ENCODE measurements around the gene KPNB1. TPM values are rescaled to one million over a fixed set of nuclear protein-coding genes. Genes with fewer than 3 reads are reported as not detected.

KPNB1 gene
- total RNA-seq, 1 experiment from 2014 or later = 967 TPM

DNA sequence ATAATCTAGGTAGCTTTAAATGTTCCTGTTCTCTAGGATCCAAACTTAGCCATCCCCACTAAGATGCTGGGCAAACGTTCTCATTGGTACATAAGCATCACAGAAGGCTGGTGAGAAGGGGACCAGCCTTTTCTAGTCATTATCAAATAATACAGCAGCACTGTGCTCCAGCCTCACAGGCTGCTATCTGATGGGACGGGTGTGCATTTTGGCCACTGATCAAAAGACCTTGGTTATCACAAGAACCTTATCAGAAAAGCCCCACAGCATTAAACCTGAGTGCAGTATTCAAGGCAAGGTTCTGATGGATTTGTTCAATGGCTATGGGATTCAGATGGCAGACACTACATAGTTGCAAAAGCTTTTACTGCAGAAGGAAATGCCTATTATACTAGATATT is 19.1 kb upstream of the KPNB1 start:
- ChIA-PET POLR2A (interaction anchor here (1.0 kb wide), 1 partner anchor 19 kb away, joined by 4 read pairs; the partner anchor contains the start of gene KPNB1), CTCF (interaction anchor here (1.4 kb wide), 1 partner anchor 13 kb away, joined by 3 read pairs; no protein-coding TSS in a partner anchor)
- H3K9me3 ChIP-seq = no peaks in the 10 kb centered on the region
- BruUV-seq (replicated peaks) = no TSS peak
- Mint-ChIP-seq H3K4me3 (ENCODE audit: unreplicated experiment) (no peak overlapping the region), H3K4me1 (ENCODE audit: low read depth, unreplicated experiment) (no peaks in the 10 kb centered on the region), H3K27me3 (ENCODE audit: insufficient read depth, unreplicated experiment) (no peaks in the 10 kb centered on the region), H3K9me3 (ENCODE audit: unreplicated experiment) (no peaks in the 10 kb centered on the region), H3K36me3 (ENCODE audit: insufficient read depth, unreplicated experiment) (peaks cover 4% of the 10 kb centered on the region), H3K27ac (ENCODE audit: unreplicated experiment) (no peak overlapping the region)
- H3K36me3 ChIP-seq (ENCODE audit: control insufficient read depth, insufficient read depth, low read length) = no peaks in the 10 kb centered on the region
- intact Hi-C loops (cut with micrococcal nuclease; ENCODE audit: unreplicated experiment) = no loop called here
- no peak for DNase-seq
- TF ChIP-seq, protein P1, sequence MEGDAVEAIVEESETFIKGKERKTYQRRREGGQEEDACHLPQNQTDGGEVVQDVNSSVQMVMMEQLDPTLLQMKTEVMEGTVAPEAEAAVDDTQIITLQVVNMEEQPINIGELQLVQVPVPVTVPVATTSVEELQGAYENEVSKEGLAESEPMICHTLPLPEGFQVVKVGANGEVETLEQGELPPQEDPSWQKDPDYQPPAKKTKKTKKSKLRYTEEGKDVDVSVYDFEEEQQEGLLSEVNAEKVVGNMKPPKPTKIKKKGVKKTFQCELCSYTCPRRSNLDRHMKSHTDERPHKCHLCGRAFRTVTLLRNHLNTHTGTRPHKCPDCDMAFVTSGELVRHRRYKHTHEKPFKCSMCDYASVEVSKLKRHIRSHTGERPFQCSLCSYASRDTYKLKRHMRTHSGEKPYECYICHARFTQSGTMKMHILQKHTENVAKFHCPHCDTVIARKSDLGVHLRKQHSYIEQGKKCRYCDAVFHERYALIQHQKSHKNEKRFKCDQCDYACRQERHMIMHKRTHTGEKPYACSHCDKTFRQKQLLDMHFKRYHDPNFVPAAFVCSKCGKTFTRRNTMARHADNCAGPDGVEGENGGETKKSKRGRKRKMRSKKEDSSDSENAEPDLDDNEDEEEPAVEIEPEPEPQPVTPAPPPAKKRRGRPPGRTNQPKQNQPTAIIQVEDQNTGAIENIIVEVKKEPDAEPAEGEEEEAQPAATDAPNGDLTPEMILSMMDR (IDR thresholded peaks at IDR 0.05; ENCODE audit: insufficient read depth in 1 of 2, low read depth in 1 of 2, low read length in 1 of 2, severe bottlenecking in 1 of 2, unreplicated experiment in 1 of 2) = no peak
- H3K4me3 ChIP-seq (ENCODE audit: low read depth, low read length) = no peak overlapping the region
- H3K4me1 ChIP-seq = no peaks in the 10 kb centered on the region
- H3K27me3 ChIP-seq (replicated peaks; ENCODE audit: control insufficient read depth, insufficient read depth, low read length) = no peaks in the 10 kb centered on the region

DNA sequence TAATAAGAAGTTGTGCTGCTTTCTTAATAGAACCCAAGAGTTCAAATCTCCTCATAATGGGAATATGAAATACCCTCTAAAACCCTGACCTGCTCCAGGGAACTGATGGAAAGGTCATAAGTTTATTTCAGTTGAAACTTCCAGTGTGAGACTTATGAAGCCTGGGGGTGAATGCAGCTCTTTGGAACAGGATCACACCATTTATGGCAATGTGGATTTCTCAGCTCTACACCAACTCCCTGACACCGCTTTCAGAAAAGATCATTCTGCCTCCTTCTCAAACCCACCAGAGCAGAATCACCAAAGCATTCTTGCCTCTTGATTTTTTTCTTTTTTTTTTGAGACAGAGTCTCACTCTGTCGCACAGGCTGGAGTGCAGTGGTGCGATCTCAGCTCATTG is 16.7 kb upstream of the KPNB1 start:
- intact Hi-C loops (cut with micrococcal nuclease; ENCODE audit: unreplicated experiment) = no loop called here

DNA sequence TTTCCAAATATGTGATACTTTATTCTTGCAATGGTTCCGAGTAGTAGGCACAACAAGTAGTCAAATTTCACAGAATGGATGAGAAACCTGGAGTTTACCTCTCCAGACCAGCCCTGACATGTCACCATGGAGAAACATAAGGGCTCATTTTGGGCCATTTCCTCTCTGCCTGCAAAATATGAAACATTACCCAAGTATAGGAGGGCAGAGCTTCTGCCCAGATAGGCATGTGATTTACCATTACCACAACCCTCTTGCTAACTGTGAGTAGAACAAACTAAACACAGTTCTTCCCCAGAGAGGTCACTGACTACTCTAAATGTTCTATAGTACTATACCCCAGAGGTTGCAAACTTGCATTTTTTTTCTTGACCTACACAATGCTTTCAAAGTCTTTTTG is 15.7 kb upstream of the KPNB1 start:
- DNase-seq = no peak
- TF ChIP-seq, protein P1 (IDR thresholded peaks at IDR 0.05; ENCODE audit: insufficient read depth in 1 of 2, low read depth in 1 of 2, low read length in 1 of 2, severe bottlenecking in 1 of 2, unreplicated experiment in 1 of 2) = no peak
- ChIA-PET CTCF (interaction anchor here (1.0 kb wide), 1 partner anchor 15 kb away, joined by 4 read pairs; no protein-coding TSS in a partner anchor), POLR2A (interaction anchor here (1.6 kb wide), 1 partner anchor 15 kb away, joined by 5 read pairs; the partner anchor contains the start of gene KPNB1)
- H3K36me3 Mint-ChIP-seq (ENCODE audit: insufficient read depth, unreplicated experiment) = no peaks in the 10 kb centered on the region
- Histone ChIP-seq H3K36me3 (ENCODE audit: control insufficient read depth, insufficient read depth, low read length) (no peaks in the 10 kb centered on the region), H3K4me3 (ENCODE audit: low read depth, low read length) (no peak overlapping the region), H3K9me3 (no peaks in the 10 kb centered on the region), H3K27me3 (replicated peaks; ENCODE audit: control insufficient read depth, insufficient read depth, low read length) (no peaks in the 10 kb centered on the region), H3K4me1 (no peaks in the 10 kb centered on the region)
- H3K27ac Mint-ChIP-seq (ENCODE audit: unreplicated experiment) = no peak overlapping the region
- BruUV-seq (replicated peaks) = no TSS peak
- no peaks in the 10 kb centered on the region for H3K4me1 Mint-ChIP-seq (ENCODE audit: low read depth, unreplicated experiment)
- H3K4me3 Mint-ChIP-seq (ENCODE audit: unreplicated experiment) = no peak overlapping the region
- no peaks in the 10 kb centered on the region for H3K27me3 Mint-ChIP-seq (ENCODE audit: insufficient read depth, unreplicated experiment)
- intact Hi-C loops (cut with micrococcal nuclease; ENCODE audit: unreplicated experiment) = no loop called here
- no peaks in the 10 kb centered on the region for H3K9me3 Mint-ChIP-seq (ENCODE audit: unreplicated experiment)

More for the DNA sequence above, 16.7 kb upstream of the KPNB1 start:
- H3K4me3 ChIP-seq (ENCODE audit: low read depth, low read length) = no peak overlapping the region
- Mint-ChIP-seq H3K4me1 (ENCODE audit: low read depth, unreplicated experiment) (no peaks in the 10 kb centered on the region), H3K27ac (ENCODE audit: unreplicated experiment) (no peak overlapping the region), H3K27me3 (ENCODE audit: insufficient read depth, unreplicated experiment) (no peaks in the 10 kb centered on the region), H3K36me3 (ENCODE audit: insufficient read depth, unreplicated experiment) (no peaks in the 10 kb centered on the region), H3K9me3 (ENCODE audit: unreplicated experiment) (no peaks in the 10 kb centered on the region), H3K4me3 (ENCODE audit: unreplicated experiment) (no peak overlapping the region)
- TF ChIP-seq, protein P1 (IDR thresholded peaks at IDR 0.05; ENCODE audit: insufficient read depth in 1 of 2, low read depth in 1 of 2, low read length in 1 of 2, severe bottlenecking in 1 of 2, unreplicated experiment in 1 of 2) = no peak
- no peak for DNase-seq
- no TSS peak for BruUV-seq (replicated peaks)
- no peaks in the 10 kb centered on the region for H3K27me3 ChIP-seq (replicated peaks; ENCODE audit: control insufficient read depth, insufficient read depth, low read length)
- POLR2A ChIA-PET = interaction anchor here (0.6 to 1.1 kb wide), 2 partner anchors 16 to 1294 kb away, joined by 3 to 8 read pairs; partner anchors contain the start of gene KPNB1
- H3K4me1 ChIP-seq = no peaks in the 10 kb centered on the region
- no peaks in the 10 kb centered on the region for H3K9me3 ChIP-seq
- CTCF ChIA-PET = interaction anchor here (0.6 kb wide), 1 partner anchor 100 kb away, joined by 4 read pairs; the partner anchor contains the start of gene TBX21
- H3K36me3 ChIP-seq (ENCODE audit: control insufficient read depth, insufficient read depth, low read length) = no peaks in the 10 kb centered on the region
